GM12873 (cell line): ENCODE results near the gene APH1A.

Experiments
- CTCF ChIP-seq: IDR thresholded peaks from 2 replicates; pipeline ENCODE4 v1.5.1; 2012; ENCODE audit warnings: low read depth, mild to moderate bottlenecking, moderate library complexity, low read length, control low read depth; ENCODE audit not compliant: insufficient read depth; ENCODE audit errors: missing control alignments

The APH1A gene

GRCh38 chr1:150268705-150269403, at the start of gene APH1A:
Gene APH1A, minus strand, starts transcription at chr1:150269016. Its CDS starts 206 bp downstream, at chr1:150268810.
- no peak for TF ChIP-seq CTCF

- no peak for TF ChIP-seq CTCF
Observed at GRCh38 chr1:150311762-150312161, 42.9 kb upstream of the APH1A start.

DNA sequence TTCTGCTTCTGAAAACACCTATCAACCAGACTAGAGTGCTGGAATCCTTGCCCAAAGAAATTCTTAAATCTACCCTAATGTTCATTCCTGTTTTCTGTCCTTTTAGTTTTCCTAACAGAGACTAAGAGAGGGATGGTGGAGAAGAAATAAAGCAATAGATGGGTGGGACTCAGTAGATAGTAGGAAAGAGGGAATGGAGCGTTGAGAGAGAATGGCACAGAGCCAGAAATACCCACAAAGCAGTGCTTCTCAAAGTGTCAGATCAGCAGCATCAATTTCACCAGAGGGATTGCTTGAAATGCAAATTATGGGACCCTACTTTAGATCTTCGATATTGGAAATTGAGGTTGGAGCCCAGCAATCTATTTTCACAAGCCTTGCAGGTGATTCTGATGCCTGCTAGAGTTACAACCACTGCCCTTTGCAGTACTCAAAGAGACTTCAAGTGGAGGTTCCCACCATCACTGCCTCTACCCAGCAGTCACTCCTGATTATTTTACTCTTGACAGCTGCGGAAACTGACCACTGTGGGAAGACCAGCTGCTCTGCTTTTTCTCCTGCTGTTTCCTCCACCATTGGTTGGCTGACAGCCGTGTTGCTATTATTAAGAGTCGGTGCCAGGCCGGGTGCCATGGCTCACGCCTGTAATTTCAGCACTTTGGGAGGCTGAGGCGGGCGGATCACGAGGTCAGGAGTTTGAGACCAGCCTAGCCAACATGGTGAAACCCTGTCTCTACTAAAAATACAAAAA, 41.1 kb upstream of the APH1A start:
- TF ChIP-seq CTCF, result no peak

GRCh38 chr1:150302902-150303301, 34.1 kb upstream of the APH1A start:
- no peak for TF ChIP-seq CTCF

GRCh38 chr1:150302338-150302737, 33.5 kb upstream of the APH1A start:
- no peak for TF ChIP-seq CTCF

DNA sequence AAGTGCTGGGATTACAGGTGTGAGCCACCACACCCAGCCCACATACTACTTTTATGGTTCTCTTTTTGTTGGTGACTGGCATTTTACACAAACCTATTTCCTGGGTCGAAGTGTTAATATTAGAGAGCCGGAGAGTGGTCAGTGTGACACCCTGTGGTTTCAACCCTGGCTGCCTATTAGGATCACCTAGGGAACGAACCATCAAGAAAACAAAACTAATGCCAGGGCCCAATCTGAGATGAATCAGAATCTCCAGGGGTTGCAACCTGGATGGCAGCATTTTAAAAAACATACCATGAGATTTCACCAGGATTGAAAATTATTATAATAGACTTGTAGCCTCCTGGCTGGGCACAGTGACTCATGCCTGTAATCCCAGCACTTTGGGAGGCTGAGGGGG, 30.9 kb upstream of the APH1A start:
- no peak for TF ChIP-seq CTCF

DNA sequence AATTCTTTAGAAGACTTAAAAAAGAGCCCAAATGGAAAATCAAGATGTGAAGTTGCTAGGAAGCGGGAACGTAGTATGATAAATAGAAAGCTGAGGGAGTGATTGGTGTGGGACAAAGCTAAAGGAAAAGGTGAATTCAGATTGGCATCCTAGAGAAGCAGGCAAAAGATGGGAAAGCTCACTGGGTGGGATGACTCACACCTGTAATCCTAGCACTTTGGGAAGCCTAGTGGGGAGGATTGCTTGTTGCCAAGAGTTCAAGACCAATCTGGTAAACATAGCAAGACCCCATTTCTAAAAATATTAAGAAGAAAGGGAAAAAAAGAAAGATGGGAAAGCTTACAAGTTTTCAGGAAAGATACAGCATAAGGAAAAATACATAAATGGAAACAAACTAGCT, 26.7 kb upstream of the APH1A start:
- no peak for TF ChIP-seq CTCF
